ENCODE data around the gene SPAST. TPM values are rescaled to one million over a fixed set of nuclear protein-coding genes. Genes with fewer than 3 reads are reported as not detected.

The SPAST gene
- total and polyA plus RNA-seq, 2 experiments from 2014 or later, result 15.5 to 33.9 TPM

GRCh38 chr2:32108111-32108510 is 44.8 kb downstream of the SPAST start (continued):
- no peak for TF ChIP-seq CTCF (conservative IDR thresholded peaks at IDR 0.05; ENCODE audit: low read depth in 2 of 2)
- TF ChIP-seq REST (IDR thresholded peaks at IDR 0.05; ENCODE audit: unreplicated experiment), result no peak
- no peak for TF ChIP-seq ZNF114 (CRISPR knock-in tag; IDR thresholded peaks at IDR 0.05)
- no peak for TF ChIP-seq ZNF331 (CRISPR knock-in tag; IDR thresholded peaks at IDR 0.05; ENCODE audit: low read depth)
- no peak for TF ChIP-seq STAT1 (IDR thresholded peaks at IDR 0.05; ENCODE audit: unreplicated experiment)
- no peak for TF ChIP-seq JUNB (IDR thresholded peaks at IDR 0.05; ENCODE audit: unreplicated experiment)
- TF ChIP-seq ETS1 (IDR thresholded peaks at IDR 0.05), result no peak

- Histone ChIP-seq H3K27me3 (ENCODE audit: insufficient read depth) (no peaks in the 10 kb centered on the region), H2AFZ (no peak overlapping the region), H4K20me1 (replicated peaks; ENCODE audit: insufficient read depth) (no peaks in the 10 kb centered on the region), H3K4me3 (no peak overlapping the region), H3F3A (replicated peaks; ENCODE audit: low read depth) (no peaks in the 10 kb centered on the region), H3K79me2 (replicated peaks; ENCODE audit: insufficient read depth) (no peaks in the 10 kb centered on the region), H3K4me2 (no peak overlapping the region), H3K9me2 (ENCODE audit: insufficient read depth) (no peaks in the 10 kb centered on the region), H3K27ac (ENCODE audit: low read depth) (no peak overlapping the region), H3K4me1 (ENCODE audit: insufficient read depth) (no peaks in the 10 kb centered on the region), H3K36me3 (ENCODE audit: insufficient read depth) (peaks cover 6% of the 10 kb centered on the region)
- H3K4me3 Mint-ChIP-seq, result no peak overlapping the region
- H3K27ac Mint-ChIP-seq, result no peak overlapping the region
- peaks cover 5% of the 10 kb centered on the region for H3K27me3 Mint-ChIP-seq (ENCODE audit: insufficient read depth, low read depth, poor library complexity)
- no peak for TF ChIP-seq JUNB (IDR thresholded peaks at IDR 0.05; ENCODE audit: unreplicated experiment)
- H3K36me3 Mint-ChIP-seq (ENCODE audit: low read depth), result no peaks in the 10 kb centered on the region
- no peak for ATAC-seq
- H3K4me1 Mint-ChIP-seq, result no peaks in the 10 kb centered on the region
- no peaks in the 10 kb centered on the region for H3K9me3 Mint-ChIP-seq
- DNase-seq (ENCODE audit: low spot score), result no peak
Measured at GRCh38 chr2:32118055-32118454, 54.7 kb downstream of the SPAST start.

GRCh38 chr2:32119161-32119560 is 55.8 kb downstream of the SPAST start:
- Histone ChIP-seq H3K4me2 (no peak overlapping the region), H3K36me3 (ENCODE audit: insufficient read depth) (peaks cover 6% of the 10 kb centered on the region), H2AFZ (no peak overlapping the region), H4K20me1 (replicated peaks; ENCODE audit: insufficient read depth) (no peaks in the 10 kb centered on the region), H3K9me2 (ENCODE audit: insufficient read depth) (no peaks in the 10 kb centered on the region), H3K4me3 (no peak overlapping the region), H3K27me3 (ENCODE audit: insufficient read depth) (no peaks in the 10 kb centered on the region), H3K79me2 (replicated peaks; ENCODE audit: insufficient read depth) (no peaks in the 10 kb centered on the region), H3K4me1 (ENCODE audit: insufficient read depth) (no peaks in the 10 kb centered on the region), H3K27ac (ENCODE audit: low read depth) (no peak overlapping the region), H3F3A (replicated peaks; ENCODE audit: low read depth) (no peaks in the 10 kb centered on the region)
- no peaks in the 10 kb centered on the region for H3K4me1 Mint-ChIP-seq
- peaks cover under 1% of the 10 kb centered on the region for H3K27me3 Mint-ChIP-seq (ENCODE audit: insufficient read depth, low read depth, poor library complexity)
- DNase-seq (ENCODE audit: low spot score) (no peak), ATAC-seq (no peak)
- H3K27ac Mint-ChIP-seq, result no peak overlapping the region
- H3K9me3 Mint-ChIP-seq, result no peaks in the 10 kb centered on the region
- H3K36me3 Mint-ChIP-seq (ENCODE audit: low read depth), result no peaks in the 10 kb centered on the region
- no peak overlapping the region for H3K4me3 Mint-ChIP-seq
- no peak for TF ChIP-seq ZNF331 (CRISPR knock-in tag; IDR thresholded peaks at IDR 0.05; ENCODE audit: low read depth)
- no peak for TF ChIP-seq EZH2 (IDR thresholded peaks at IDR 0.05; ENCODE audit: low read depth, unreplicated experiment)
- no peak for TF ChIP-seq NANOG (IDR thresholded peaks at IDR 0.05; ENCODE audit: borderline replicate concordance)
